ENCODE data around the gene AHNAK2.

AHNAK2 gene

DNA sequence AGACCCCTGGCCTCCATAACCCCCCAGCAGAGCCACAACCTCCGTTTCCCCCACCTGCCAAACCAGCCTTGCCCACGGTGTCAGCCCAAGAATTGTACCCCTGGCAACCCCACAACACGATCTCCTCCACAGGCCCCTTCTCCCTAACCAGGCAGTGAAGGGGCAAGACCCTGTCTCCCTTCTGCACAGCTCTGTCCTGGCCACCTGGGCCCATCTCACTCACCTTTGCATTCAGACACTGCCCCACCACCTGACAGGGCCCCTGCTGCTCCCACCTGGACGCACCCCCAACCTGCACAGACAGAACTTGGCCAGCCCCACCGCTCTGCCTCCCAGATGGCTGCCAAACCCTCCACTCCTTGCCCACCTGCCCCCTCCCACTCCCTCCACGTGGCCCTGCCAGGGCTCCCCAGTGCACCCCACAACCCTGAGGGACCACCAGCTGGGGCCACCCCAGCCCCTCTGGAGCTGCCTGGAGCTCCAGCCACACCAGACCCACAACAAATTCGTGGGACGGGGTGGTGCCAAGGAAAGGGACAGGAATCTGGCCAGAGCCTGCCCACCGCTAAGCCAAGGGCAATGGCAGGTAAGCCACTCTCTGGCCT lies 11.8 kb downstream of the AHNAK2 start:
- TF ChIP-seq EZH2phosphoT487 (conservative IDR thresholded peaks at IDR 0.05; ENCODE audit: low read length) = no peak
- TF ChIP-seq, protein P1, sequence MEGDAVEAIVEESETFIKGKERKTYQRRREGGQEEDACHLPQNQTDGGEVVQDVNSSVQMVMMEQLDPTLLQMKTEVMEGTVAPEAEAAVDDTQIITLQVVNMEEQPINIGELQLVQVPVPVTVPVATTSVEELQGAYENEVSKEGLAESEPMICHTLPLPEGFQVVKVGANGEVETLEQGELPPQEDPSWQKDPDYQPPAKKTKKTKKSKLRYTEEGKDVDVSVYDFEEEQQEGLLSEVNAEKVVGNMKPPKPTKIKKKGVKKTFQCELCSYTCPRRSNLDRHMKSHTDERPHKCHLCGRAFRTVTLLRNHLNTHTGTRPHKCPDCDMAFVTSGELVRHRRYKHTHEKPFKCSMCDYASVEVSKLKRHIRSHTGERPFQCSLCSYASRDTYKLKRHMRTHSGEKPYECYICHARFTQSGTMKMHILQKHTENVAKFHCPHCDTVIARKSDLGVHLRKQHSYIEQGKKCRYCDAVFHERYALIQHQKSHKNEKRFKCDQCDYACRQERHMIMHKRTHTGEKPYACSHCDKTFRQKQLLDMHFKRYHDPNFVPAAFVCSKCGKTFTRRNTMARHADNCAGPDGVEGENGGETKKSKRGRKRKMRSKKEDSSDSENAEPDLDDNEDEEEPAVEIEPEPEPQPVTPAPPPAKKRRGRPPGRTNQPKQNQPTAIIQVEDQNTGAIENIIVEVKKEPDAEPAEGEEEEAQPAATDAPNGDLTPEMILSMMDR (IDR thresholded peaks at IDR 0.05; ENCODE audit: insufficient read depth, low read length, poor library complexity, severe bottlenecking) = no peak
- Histone ChIP-seq H3K36me3 (ENCODE audit: low read length) (no peaks in the 10 kb centered on the region), H2AFZ (ENCODE audit: low read depth, low read length, severe bottlenecking) (no peak overlapping the region), H3K9me2 (replicated peaks; ENCODE audit: insufficient read depth, low read length) (no peaks in the 10 kb centered on the region), H3K79me2 (ENCODE audit: insufficient read depth, low read length) (no peaks in the 10 kb centered on the region), H4K20me1 (ENCODE audit: low read depth, low read length) (no peaks in the 10 kb centered on the region), H3K27me3 (ENCODE audit: low read length) (no peaks in the 10 kb centered on the region), H3K4me3 (ENCODE audit: insufficient read depth, low read length, poor library complexity, severe bottlenecking) (no peak overlapping the region), H3F3A (ENCODE audit: insufficient read depth) (no peaks in the 10 kb centered on the region), H3K9me3 (ENCODE audit: insufficient read depth, low read length) (no peaks in the 10 kb centered on the region), H3K9ac (ENCODE audit: low read length) (no peak overlapping the region), H3K4me2 (ENCODE audit: low read depth, low read length, poor library complexity, severe bottlenecking) (no peak overlapping the region), H3K27ac (ENCODE audit: low read depth, low read length) (no peak overlapping the region)

DNA sequence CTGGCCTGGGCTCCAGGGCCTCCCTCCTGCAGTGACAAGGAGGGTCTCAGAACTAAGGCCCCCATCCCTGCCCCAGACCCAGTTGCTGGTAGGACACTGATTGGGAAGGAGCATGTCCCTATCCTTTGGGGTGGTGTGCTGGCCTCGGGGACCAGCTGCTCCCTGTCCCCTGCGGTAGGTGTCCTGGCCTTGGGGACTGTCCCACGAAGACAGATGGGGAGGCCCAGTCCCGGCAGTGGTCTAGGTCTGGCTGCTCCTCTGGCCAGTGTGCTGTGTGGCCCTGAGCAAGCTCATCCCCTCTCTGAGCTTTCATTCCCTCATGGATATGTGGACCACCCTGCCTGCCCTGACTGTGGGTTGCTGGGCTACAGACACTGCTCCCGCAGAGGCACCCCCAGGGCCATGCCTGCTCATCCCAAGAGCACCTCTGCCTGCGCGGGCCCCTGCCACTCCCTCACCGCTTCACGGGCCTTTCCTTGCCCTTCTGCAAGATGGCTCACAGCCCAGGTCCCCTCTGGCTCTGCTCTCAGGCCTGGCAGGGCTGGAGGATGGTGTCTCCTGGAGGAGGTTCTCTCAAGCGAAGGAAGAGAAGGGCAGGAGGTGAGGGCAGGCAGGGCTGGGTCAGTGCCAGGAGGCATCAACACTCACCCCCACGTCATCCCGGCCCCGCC lies 12.5 kb downstream of the AHNAK2 start:
- no peaks in the 10 kb centered on the region for H3K9me3 ChIP-seq (ENCODE audit: insufficient read depth, low read length)
- H3K36me3 ChIP-seq (ENCODE audit: low read length) = no peaks in the 10 kb centered on the region
- H3K27ac ChIP-seq (ENCODE audit: low read depth, low read length) = no peak overlapping the region
- no peak overlapping the region for H3K9ac ChIP-seq (ENCODE audit: low read length)
- no peak overlapping the region for H3K4me2 ChIP-seq (ENCODE audit: low read depth, low read length, poor library complexity, severe bottlenecking)
- H3K4me3 ChIP-seq (ENCODE audit: insufficient read depth, low read length, poor library complexity, severe bottlenecking) = no peak overlapping the region
- H3K79me2 ChIP-seq (ENCODE audit: insufficient read depth, low read length) = no peaks in the 10 kb centered on the region
- TF ChIP-seq EZH2phosphoT487 (conservative IDR thresholded peaks at IDR 0.05; ENCODE audit: low read length) = no peak
- TF ChIP-seq, protein P1 (IDR thresholded peaks at IDR 0.05; ENCODE audit: insufficient read depth, low read length, poor library complexity, severe bottlenecking) = no peak
- no peaks in the 10 kb centered on the region for H3K27me3 ChIP-seq (ENCODE audit: low read length)
- H2AFZ ChIP-seq (ENCODE audit: low read depth, low read length, severe bottlenecking) = no peak overlapping the region
- H3K9me2 ChIP-seq (replicated peaks; ENCODE audit: insufficient read depth, low read length) = no peaks in the 10 kb centered on the region
- H4K20me1 ChIP-seq (ENCODE audit: low read depth, low read length) = no peaks in the 10 kb centered on the region
- H3F3A ChIP-seq (ENCODE audit: insufficient read depth) = no peaks in the 10 kb centered on the region

DNA sequence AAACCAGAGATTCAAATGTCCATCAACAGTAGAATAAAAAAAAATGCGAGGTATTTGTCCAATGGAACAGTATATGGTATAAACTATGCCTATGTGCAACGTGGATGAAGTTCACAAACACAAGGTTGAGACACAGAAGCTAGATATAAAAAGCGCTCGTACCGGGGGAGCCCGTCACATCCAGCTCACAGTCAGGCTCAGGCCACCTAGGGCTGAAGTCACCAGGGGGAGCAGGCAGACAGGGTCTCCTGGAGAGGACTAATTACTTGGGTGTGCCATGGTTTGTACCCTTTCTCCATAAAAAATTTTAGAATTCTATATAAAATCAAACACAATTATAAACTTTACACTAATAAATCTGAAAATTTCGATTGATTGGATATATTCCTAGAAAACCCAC lies 13.6 kb downstream of the AHNAK2 start:
- H3K79me2 ChIP-seq (ENCODE audit: insufficient read depth, low read length) = no peaks in the 10 kb centered on the region
- TF ChIP-seq, protein P1 (IDR thresholded peaks at IDR 0.05; ENCODE audit: insufficient read depth, low read length, poor library complexity, severe bottlenecking) = no peak
- TF ChIP-seq EZH2phosphoT487 (conservative IDR thresholded peaks at IDR 0.05; ENCODE audit: low read length) = no peak
- H3F3A ChIP-seq (ENCODE audit: insufficient read depth) = no peaks in the 10 kb centered on the region
- no peak overlapping the region for H3K4me2 ChIP-seq (ENCODE audit: low read depth, low read length, poor library complexity, severe bottlenecking)
- H2AFZ ChIP-seq (ENCODE audit: low read depth, low read length, severe bottlenecking) = no peak overlapping the region
- H4K20me1 ChIP-seq (ENCODE audit: low read depth, low read length) = no peaks in the 10 kb centered on the region
- H3K9ac ChIP-seq (ENCODE audit: low read length) = no peak overlapping the region
- H3K9me3 ChIP-seq (ENCODE audit: insufficient read depth, low read length) = no peaks in the 10 kb centered on the region
- no peaks in the 10 kb centered on the region for H3K27me3 ChIP-seq (ENCODE audit: low read length)
- no peaks in the 10 kb centered on the region for H3K36me3 ChIP-seq (ENCODE audit: low read length)
- H3K27ac ChIP-seq (ENCODE audit: low read depth, low read length) = no peak overlapping the region
- H3K4me3 ChIP-seq (ENCODE audit: insufficient read depth, low read length, poor library complexity, severe bottlenecking) = no peak overlapping the region
- H3K9me2 ChIP-seq (replicated peaks; ENCODE audit: insufficient read depth, low read length) = no peaks in the 10 kb centered on the region
